ENCODE data around the gene UBE2L6.

Gene UBE2L6

DNA sequence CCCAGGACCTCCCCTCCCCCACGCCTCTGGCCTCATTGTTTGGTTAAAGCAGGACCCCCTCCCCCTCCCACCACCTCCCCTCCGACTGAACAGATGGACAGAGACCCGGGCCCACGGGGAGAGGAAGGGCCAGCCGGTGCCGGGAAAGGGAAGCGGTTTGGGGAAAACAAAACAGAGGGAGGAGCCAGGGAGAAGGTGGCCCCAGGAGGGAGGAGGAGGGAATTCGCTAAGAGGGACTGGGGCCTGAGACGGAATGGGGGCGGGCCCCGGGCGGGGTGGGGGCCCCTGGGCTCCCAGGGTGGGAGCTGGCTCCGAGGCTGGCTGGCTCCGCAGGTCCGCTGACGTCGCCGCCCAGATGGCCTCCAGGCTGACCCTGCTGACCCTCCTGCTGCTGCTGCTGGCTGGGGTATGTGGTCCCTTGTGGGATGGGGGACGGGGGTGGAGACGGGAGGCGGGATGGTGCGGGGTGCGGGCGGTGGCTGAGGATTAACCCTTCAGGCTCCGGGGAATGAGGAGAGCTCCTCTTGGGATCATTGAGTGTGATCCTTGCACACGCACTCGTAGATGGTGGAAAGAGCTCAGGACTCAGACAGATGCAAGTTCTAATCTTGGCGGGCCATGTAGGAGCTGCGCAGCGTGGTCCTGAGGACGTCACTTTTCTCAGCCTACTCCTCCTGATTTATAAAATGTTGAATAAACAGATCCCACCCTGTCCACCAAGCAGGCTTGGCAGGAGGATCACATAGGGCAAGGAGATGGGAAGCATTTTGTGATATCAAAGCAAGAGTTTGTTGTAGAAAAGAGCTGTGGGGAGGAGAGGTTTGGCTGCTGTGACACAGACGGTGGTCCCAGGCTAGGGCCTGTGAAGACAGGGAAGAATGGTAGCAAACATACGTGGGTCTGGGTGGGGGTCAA lies 30.7 kb upstream of the UBE2L6 start:
- no peak for TF ChIP-seq FOXP2 (optimal IDR thresholded peaks at IDR 0.05; ENCODE audit: borderline replicate concordance, extremely low read depth, extremely low read length, insufficient read depth)
- TF ChIP-seq POLR2AphosphoS5 (IDR thresholded peaks at IDR 0.05; ENCODE audit: low read depth, low read length), result no peak
- no peak for TF ChIP-seq SIN3A (IDR thresholded peaks at IDR 0.05; ENCODE audit: borderline replicate concordance, insufficient read depth, low read length)
- TF ChIP-seq, protein P1, sequence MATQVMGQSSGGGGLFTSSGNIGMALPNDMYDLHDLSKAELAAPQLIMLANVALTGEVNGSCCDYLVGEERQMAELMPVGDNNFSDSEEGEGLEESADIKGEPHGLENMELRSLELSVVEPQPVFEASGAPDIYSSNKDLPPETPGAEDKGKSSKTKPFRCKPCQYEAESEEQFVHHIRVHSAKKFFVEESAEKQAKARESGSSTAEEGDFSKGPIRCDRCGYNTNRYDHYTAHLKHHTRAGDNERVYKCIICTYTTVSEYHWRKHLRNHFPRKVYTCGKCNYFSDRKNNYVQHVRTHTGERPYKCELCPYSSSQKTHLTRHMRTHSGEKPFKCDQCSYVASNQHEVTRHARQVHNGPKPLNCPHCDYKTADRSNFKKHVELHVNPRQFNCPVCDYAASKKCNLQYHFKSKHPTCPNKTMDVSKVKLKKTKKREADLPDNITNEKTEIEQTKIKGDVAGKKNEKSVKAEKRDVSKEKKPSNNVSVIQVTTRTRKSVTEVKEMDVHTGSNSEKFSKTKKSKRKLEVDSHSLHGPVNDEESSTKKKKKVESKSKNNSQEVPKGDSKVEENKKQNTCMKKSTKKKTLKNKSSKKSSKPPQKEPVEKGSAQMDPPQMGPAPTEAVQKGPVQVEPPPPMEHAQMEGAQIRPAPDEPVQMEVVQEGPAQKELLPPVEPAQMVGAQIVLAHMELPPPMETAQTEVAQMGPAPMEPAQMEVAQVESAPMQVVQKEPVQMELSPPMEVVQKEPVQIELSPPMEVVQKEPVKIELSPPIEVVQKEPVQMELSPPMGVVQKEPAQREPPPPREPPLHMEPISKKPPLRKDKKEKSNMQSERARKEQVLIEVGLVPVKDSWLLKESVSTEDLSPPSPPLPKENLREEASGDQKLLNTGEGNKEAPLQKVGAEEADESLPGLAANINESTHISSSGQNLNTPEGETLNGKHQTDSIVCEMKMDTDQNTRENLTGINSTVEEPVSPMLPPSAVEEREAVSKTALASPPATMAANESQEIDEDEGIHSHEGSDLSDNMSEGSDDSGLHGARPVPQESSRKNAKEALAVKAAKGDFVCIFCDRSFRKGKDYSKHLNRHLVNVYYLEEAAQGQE (IDR thresholded peaks at IDR 0.05; ENCODE audit: insufficient read depth in 1 of 2, low read depth in 2 of 2, low read length in 2 of 2), result no peak
- no peak for TF ChIP-seq TAF1 (IDR thresholded peaks at IDR 0.05; ENCODE audit: borderline replicate concordance, insufficient read depth, low read length)

DNA sequence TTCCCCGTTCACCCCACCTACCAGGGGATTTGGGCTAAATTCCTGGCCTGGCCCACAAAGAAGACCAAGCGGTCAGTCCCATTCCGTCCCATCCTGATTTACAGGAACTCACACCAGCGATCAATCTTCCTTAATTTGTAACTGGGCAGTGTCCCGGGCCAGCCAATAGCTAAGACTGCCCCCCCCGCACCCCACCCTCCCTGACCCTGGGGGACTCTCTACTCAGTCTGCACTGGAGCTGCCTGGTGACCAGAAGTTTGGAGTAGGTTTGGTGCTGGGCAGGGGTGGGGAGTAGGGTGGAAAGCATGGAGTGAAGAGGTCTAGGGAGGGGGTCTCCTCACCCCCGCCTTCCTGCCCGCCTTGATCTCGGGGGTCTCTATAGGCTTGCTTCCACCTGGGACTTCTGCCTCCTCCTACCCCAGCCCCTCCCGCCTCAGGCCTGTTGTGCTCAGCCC lies 30.0 kb upstream of the UBE2L6 start, which contains the start of gene SERPING1:
Gene SERPING1, plus strand, starts transcription at position 225 of the 455 bp plus-strand sequence. CDS start 586 bp downstream, outside the sequence.
- TF ChIP-seq TAF1 (IDR thresholded peaks at IDR 0.05; ENCODE audit: borderline replicate concordance, insufficient read depth, low read length) (no peak), FOXP2 (optimal IDR thresholded peaks at IDR 0.05; ENCODE audit: borderline replicate concordance, extremely low read depth, extremely low read length, insufficient read depth) (no peak), SIN3A (IDR thresholded peaks at IDR 0.05; ENCODE audit: borderline replicate concordance, insufficient read depth, low read length) (no peak), POLR2AphosphoS5 (IDR thresholded peaks at IDR 0.05; ENCODE audit: low read depth, low read length) (no peak)
- TF ChIP-seq, protein P1 (IDR thresholded peaks at IDR 0.05; ENCODE audit: insufficient read depth in 1 of 2, low read depth in 2 of 2, low read length in 2 of 2), result no peak

DNA sequence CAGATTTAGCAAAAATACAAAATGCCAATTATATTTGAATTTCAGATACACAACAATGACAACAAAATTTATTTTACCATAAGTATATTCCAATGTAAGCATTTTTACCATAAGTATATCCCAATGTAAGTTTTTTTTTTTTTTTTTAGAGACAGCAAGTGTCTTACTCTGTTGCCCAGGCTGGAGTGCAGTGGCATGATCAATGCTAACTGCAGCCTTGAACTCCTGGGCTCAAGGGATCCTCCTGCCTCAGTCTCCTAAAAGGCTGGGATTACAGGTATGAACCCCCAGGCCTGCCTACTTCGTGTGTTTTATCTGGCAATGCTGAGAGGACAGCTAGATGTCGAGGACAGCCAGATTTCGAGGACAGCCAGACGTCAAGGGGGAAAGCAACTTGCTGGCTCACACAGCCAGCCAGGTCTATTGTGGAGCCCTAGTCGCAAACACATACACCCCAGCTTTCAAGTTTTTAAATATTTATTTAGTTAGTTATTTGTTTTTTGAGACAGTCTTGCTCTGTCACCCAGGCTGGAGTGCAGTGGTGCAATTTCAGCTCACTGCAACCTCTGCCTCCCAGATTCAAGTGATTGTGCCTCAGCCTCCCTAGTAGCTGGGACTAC lies 28.9 kb upstream of the UBE2L6 start:
- TF ChIP-seq SIN3A (IDR thresholded peaks at IDR 0.05; ENCODE audit: borderline replicate concordance, insufficient read depth, low read length) (no peak), FOXP2 (optimal IDR thresholded peaks at IDR 0.05; ENCODE audit: borderline replicate concordance, extremely low read depth, extremely low read length, insufficient read depth) (no peak), POLR2AphosphoS5 (IDR thresholded peaks at IDR 0.05; ENCODE audit: low read depth, low read length) (no peak), TAF1 (IDR thresholded peaks at IDR 0.05; ENCODE audit: borderline replicate concordance, insufficient read depth, low read length) (no peak)
- TF ChIP-seq, protein P1 (IDR thresholded peaks at IDR 0.05; ENCODE audit: insufficient read depth in 1 of 2, low read depth in 2 of 2, low read length in 2 of 2), result no peak

DNA sequence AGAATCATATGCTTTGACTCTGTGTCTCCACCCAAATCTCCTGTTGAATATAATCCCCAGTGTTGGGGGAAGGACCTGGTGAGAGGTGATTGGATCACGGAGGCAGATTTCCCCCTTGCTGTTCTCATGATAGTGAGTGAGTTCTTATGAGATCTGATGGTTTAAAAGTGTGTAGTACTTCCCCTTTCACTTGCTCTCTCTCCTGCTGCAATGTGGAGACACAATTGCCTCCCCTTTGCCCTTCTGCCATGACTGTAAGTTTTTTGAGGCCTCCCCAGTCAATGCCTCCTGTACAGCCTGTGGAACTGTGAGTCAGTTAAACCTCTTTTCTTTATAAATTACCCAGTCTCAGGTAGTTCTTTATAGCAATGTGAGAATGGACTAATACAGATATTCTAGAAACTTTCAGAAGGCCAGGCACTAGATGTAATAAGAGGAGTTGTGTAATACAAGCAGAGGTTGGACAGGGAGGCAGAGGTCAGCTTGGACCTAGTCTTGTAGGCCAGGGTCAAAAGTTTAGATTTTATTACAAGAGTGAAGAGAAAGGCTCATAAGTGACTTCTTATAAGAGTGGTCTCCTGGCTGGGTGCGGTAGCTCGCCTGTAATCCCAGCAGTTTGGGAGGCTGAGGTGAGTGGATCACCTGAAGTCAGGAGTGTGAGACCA lies 20.7 kb upstream of the UBE2L6 start:
- no peak for TF ChIP-seq FOXP2 (optimal IDR thresholded peaks at IDR 0.05; ENCODE audit: borderline replicate concordance, extremely low read depth, extremely low read length, insufficient read depth)
- TF ChIP-seq, protein P1 (IDR thresholded peaks at IDR 0.05; ENCODE audit: insufficient read depth in 1 of 2, low read depth in 2 of 2, low read length in 2 of 2), result no peak
